Stimulated activated CD8-positive, alpha-beta memory T cell treated with anti-CD3 and anti-CD28 coated beads, Interleukin-15, amount 100 ng/mL, for 1 hour (primary cell): ENCODE measurements around the gene DNAJC19.
A peak's percentile ranks its signal among the peaks of the same experiment; 100 is the strongest.
"Not testable (repeated sequence)": the region's sequence is repeated elsewhere in the genome, so short reads cannot be mapped to it uniquely, and the experiment has no call there.

Experiments used
- DNase-seq: peaks from one replicate; pipeline ENCODE4 v3.0.0-alpha.2; 2020; ENCODE audit warnings: low read depth

The DNAJC19 gene

GRCh38 chr3:180989291-180990163, at the start of gene DNAJC19:
TSS of gene DNAJC19 (minus strand) at chr3:180989736. CDS start at chr3:180989602, 134 bp downstream.
- DNase-seq = peak; percentile 77

DNA sequence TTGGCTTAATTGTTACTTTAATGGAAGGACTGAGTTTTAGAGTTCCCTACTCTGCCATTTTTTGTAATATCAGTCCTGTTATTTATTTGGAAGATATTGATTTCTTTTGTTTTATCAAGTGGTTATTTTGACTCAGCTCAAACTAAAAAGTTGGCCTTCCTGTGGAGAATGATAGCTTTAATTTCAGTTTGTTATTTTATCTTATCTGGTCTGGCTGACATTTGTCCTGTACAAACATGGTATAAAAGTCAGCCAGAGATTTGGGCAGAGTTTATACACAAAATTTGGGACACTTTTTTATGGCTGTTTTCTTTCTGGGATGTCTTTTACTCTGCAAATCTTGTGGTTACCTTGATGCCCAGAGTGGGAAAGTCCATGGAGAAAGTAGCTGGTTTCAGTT, 41.4 kb upstream of the DNAJC19 start:
- DNase-seq = no peak

DNA sequence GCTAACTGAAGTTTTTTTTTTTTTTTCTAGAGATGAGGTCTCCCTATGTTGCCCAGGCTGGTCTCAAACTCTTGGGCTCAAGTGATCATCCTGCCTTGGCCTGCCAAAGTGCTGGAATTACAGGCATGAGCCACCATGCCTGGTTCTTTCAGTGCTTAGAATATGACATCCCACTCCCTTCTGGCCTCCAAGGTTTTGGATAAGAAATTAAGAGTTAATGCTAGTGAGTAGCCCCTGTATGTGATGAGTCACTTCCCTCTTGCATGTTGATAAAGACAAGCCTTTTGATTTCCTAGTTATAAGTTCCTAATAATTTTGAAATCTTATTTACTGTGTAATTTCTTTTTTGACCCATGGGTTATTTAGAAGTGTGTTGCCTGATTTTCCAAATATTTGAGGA, 35.7 kb upstream of the DNAJC19 start:
- no peak for DNase-seq

- no peak for DNase-seq
Measured at GRCh38 chr3:181017690-181018089, 28.2 kb upstream of the DNAJC19 start.

GRCh38 chr3:181009225-181009624, 19.7 kb upstream of the DNAJC19 start:
- DNase-seq = no peak

GRCh38 chr3:181008796-181009195, 19.3 kb upstream of the DNAJC19 start:
- DNase-seq = no peak

- no peak for DNase-seq
Measured at GRCh38 chr3:181007262-181007661, 17.7 kb upstream of the DNAJC19 start.

- no peak for DNase-seq
Measured at GRCh38 chr3:181006541-181006940, 17.0 kb upstream of the DNAJC19 start.

DNA sequence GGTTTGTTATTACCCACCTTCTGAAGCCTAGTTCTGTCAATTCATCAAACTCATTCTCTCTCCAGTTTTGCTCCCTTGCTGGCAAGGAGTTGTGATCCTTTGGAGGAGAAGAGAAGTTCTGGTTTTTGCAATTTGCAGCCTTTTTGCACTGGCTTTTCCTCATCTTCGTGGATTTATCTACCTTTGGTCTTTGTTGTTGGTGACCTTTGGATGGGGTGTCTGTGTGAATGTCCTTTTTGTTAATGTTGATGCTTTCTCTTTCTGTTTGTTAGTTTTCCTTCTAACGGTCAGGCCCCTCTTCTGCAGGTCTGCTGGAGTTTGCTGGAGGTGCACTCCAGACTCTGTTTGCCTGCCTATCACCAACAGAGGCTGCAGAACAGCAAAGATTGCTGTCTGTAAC, 13.9 kb upstream of the DNAJC19 start:
- DNase-seq = not testable (repeated sequence)

DNA sequence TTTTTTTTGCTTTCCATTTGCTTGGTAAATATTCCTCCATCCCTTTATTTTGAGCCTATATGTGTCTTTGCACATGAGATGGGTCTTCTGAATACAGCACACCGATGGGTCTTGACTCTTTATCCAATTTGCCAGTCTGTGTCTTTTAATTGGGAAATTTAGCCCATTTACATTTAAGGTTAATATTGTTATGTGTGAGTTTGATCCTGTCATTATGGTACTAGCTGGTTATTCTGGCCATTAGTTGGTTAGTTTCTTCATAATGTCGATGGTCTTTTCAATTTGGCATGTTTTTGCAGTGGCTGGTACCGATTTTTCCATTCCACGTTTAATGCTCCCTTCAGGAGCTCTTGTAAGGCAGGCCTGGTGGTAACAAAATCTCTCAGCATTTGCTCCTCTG, 12.8 kb upstream of the DNAJC19 start:
- DNase-seq = not testable (repeated sequence)

GRCh38 chr3:180996415-180996932, 6.9 kb upstream of the DNAJC19 start:
- DNase-seq = no peak

DNA sequence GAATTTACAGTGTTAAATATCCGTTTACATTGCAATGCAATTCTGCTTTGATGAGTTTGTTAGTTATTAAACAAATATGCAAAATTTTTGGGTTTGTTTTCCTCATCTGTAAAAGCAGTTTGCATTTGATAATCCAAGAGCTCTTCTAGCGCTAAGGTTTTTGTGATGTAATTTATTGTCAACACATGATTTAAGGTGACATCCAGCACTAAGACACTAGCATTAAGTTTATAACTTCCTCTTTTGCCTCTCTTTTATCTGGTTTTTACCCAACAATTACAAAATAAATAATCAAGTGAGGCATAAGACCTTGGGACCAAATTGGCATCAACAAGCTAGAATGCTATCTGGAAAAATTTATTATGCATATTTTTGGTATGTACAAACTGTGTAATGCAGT, 969 bp upstream of the DNAJC19 start:
- DNase-seq = no peak

DNA sequence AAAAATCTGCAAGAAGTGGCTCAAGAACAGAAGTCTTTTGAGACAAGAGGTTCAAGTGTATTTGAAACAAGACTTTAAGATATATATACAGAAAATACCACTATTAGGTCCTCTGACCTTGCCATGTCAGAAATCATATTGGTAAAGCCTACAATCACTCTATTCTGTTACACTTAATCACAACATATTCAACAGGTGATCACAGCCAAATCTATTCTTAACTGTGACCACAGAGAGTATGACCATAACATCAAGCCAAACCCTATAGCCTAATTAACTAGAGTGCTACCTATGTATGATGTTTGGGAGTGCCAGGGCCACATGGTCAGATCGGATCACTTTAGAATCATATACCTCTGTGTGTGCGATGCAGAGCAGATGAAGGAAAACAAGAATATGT, 2.2 kb downstream of the DNAJC19 start:
- DNase-seq = no peak

GRCh38 chr3:180986366-180986765, 3.2 kb downstream of the DNAJC19 start:
- not testable (repeated sequence) for DNase-seq

GRCh38 chr3:180983136-180983535, 6.4 kb downstream of the DNAJC19 start:
- DNase-seq = no peak

GRCh38 chr3:180981912-180982311, 7.6 kb downstream of the DNAJC19 start:
- no peak for DNase-seq

- DNase-seq = no peak
Measured at GRCh38 chr3:180980611-180981010, 8.9 kb downstream of the DNAJC19 start.

GRCh38 chr3:180979961-180980360, 9.6 kb downstream of the DNAJC19 start:
- no peak for DNase-seq

DNA sequence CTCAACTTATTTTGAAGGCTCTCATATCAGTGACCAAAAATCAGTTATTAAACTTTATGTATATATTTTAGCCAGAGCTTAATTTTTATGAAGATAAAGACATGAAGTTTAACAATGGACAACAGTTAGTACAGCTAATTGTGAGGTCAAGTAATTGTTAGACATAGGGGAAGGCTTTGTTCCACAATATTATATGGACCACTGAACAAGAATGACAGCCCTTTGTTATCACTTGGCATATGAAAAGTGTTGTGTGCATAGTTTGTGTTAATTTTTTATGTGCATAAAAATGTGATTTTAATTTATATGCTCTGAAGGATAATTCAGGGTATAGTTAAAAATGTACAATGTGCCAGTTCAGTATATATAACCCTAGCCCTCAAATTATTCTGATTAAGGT, 12.0 kb downstream of the DNAJC19 start:
- DNase-seq = no peak

GRCh38 chr3:180974286-180974685, 15.2 kb downstream of the DNAJC19 start:
- DNase-seq = no peak

DNA sequence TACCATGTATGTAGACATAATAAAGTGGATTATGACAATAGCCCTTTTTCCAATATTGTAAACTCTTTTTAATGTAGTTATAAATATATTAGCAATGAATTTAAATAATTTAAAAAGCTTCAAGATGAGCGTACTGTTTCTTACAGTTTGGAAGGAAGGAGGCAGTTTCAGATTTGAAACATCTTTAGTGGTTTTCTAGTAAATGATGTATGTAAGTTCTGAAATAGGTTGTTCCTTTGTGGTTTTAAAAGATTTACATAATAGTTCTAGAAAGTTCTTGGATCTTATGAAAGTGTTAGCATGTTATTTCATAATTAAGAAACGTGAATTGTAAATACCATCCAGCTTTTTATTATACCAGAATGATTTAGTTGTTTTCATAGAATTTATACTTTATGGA, 16.0 kb downstream of the DNAJC19 start:
- no peak for DNase-seq

GRCh38 chr3:180970931-180971330, 18.6 kb downstream of the DNAJC19 start:
- no peak for DNase-seq

- DNase-seq = no peak
Measured at GRCh38 chr3:180962530-180962929, 27.0 kb downstream of the DNAJC19 start.

DNA sequence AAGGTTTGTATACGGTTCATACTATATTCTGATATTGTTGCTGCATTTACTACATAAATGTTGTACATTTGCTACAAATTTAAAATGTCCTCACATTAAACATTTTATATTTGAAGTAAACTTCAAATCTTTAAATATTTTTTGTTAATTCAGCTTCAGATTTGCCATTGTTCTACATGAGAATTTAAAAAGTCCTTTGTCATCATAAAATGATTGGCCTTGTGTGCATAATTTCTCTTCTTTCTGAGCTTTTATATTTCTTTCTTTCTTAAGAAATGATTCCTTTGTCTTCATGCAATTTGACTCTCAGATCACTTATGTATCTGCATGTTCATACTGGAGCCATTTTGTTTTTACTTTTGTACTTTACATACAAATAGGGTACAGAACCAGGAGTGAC, 28.0 kb downstream of the DNAJC19 start:
- no peak for DNase-seq
